HCT116 (cell line): Measurements from ENCODE around the gene ASB9. TPM values are rescaled to one million over a fixed set of nuclear protein-coding genes. Genes with fewer than 3 reads are reported as not detected.
"Not testable (repeated sequence)": the region's sequence is repeated elsewhere in the genome, so short reads cannot be mapped to it uniquely, and the experiment has no call there.

Experiments
- ATAC-seq: fragments of 200-7000 bp; cut with Tn5 transposase; 2 replicates; pipeline ENCODE4 v1.9.1; 2020; ENCODE audit warnings: mild to moderate bottlenecking, moderate library complexity
- BruUV-seq: library from RNA; stranded (reverse); fragments of 400-500 nt; replicated peaks from 2 replicates; lab custom pipeline; 2021; lab: Mats Ljungman, UMichigan
- CTCF ChIA-PET: fragments of 300-600 bp; sonication (Branson Sonifier 250); formaldehyde crosslinking; loops from one replicate; lab custom pipeline; 2021; ENCODE audit warnings: antibody characterized with exemption; lab: Charles Lee
- POLR2A ChIA-PET: fragments of 300-600, 350-600 bp; sonication (Branson Sonifier 250); formaldehyde crosslinking; loops from one replicate; lab custom pipeline; 2021; ENCODE audit warnings: antibody characterized with exemption; lab: Charles Lee
- RAD21 ChIA-PET, 2 experiments: fragments of 300-600 bp; sonication (Branson Sonifier 250); formaldehyde crosslinking; loops; one replicate each; lab custom pipeline; 2023; ENCODE audit warnings: low total read pairs in 2 of 2; ENCODE audit not compliant: uncharacterized antibody in 2 of 2, unreplicated experiment in 2 of 2, low non-redundant PET in 1 of 2; lab: Charles Lee
- DNase-seq: peaks from one replicate; pipeline ENCODE4 v3.0.0-alpha.2; 2010; ENCODE audit warnings: low read depth, low spot score
- H2AFZ ChIP-seq: fragments of 200-600 bp; shearing (Covaris generic), sonication (generic); 2 replicates; pipeline ENCODE4 v1.6.1; 2017; ENCODE audit warnings: low read depth, mixed run types, mixed read lengths, antibody characterized with exemption, low read length; ENCODE audit not compliant: poor library complexity, severe bottlenecking
- H3K27ac ChIP-seq: 2 replicates; pipeline ENCODE4 v1.5.1; 2012; ENCODE audit warnings: low read depth, low read length
- H3K27me3 ChIP-seq: fragments of 200-600 bp; sonication (generic); 2 replicates; pipeline ENCODE4 v1.6.1; 2016; ENCODE audit warnings: mixed run types, low read length, mixed read lengths; ENCODE audit not compliant: insufficient read depth
- H3K36me3 ChIP-seq, 2 experiments: fragments of 200-500 bp in 1 of 2; fragments of 200-600 bp in 1 of 2; sonication (Bioruptor generic) in 1 of 2; sonication (generic) in 1 of 2; 2 replicates each; pipeline versions ENCODE4 v1.5.1 to v1.6.1; 2014 to 2016; ENCODE audit warnings: low read length in 2 of 2, inconsistent platforms in 1 of 2, mixed read lengths in 1 of 2, mixed run types in 1 of 2; ENCODE audit not compliant: insufficient read depth in 2 of 2, control insufficient read depth in 1 of 2
- H3K4me1 ChIP-seq, 2 experiments: fragments of 200-600 bp in 1 of 2; sonication (generic) in 1 of 2; 2 replicates each; pipeline versions ENCODE4 v1.5.1 to v1.6.1; 2012 to 2017; ENCODE audit warnings: low read length in 2 of 2, inconsistent platforms in 1 of 2, mild to moderate bottlenecking in 1 of 2, mixed read lengths in 1 of 2, mixed run types in 1 of 2, moderate library complexity in 1 of 2; ENCODE audit not compliant: insufficient read depth in 2 of 2, control insufficient read depth in 1 of 2
- H3K4me2 ChIP-seq: fragments of 200-600 bp; sonication (generic); 2 replicates; pipeline ENCODE4 v1.6.1; 2017; ENCODE audit warnings: mixed run types, low read length, mixed read lengths
- H3K4me3 ChIP-seq, 2 experiments: fragments of 200-600 bp in 1 of 2; sonication (generic) in 1 of 2; replicated peaks in 1 of 2; 2 replicates each; pipeline ENCODE4 v1.5.1; 2011 to 2016; ENCODE audit warnings: low read length in 2 of 2, control low read depth in 1 of 2, low read depth in 1 of 2, mild to moderate bottlenecking in 1 of 2, mixed read lengths in 1 of 2, mixed run types in 1 of 2
- H3K79me2 ChIP-seq: fragments of 200-600 bp; sonication (generic); 2 replicates; pipeline ENCODE4 v1.6.1; 2017; ENCODE audit warnings: mild to moderate bottlenecking, mixed run types, low read length, moderate library complexity, mixed read lengths; ENCODE audit not compliant: insufficient read depth
- H3K9ac ChIP-seq: fragments of 200-600 bp; sonication (generic); 2 replicates; pipeline ENCODE4 v1.6.1; 2016; ENCODE audit warnings: low read length, mixed read lengths
- H3K9me2 ChIP-seq: fragments of 200-600 bp; sonication (generic), shearing (Covaris generic); 2 replicates; pipeline ENCODE4 v1.6.1; 2017; ENCODE audit warnings: mixed run types, mild to moderate bottlenecking, moderate library complexity; ENCODE audit not compliant: insufficient read depth
- H3K9me3 ChIP-seq, 2 experiments: fragments of 200-500 bp in 1 of 2; fragments of 200-600 bp in 1 of 2; sonication (Bioruptor generic) in 1 of 2; sonication (generic) in 1 of 2; 2 replicates each; pipeline ENCODE4 v1.6.1; 2014 to 2017; ENCODE audit warnings: low read length in 2 of 2, mixed read lengths in 2 of 2, inconsistent platforms in 1 of 2, low read depth in 1 of 2, mild to moderate bottlenecking in 1 of 2, mixed run types in 1 of 2, moderate library complexity in 1 of 2; ENCODE audit not compliant: control insufficient read depth in 1 of 2, insufficient read depth in 1 of 2
- H4K20me1 ChIP-seq: fragments of 200-600 bp; sonication (generic), shearing (Covaris generic); 2 replicates; pipeline ENCODE4 v1.6.1; 2017; ENCODE audit warnings: mixed run types, mild to moderate bottlenecking, moderate library complexity; ENCODE audit not compliant: insufficient read depth
- CBX3 ChIP-seq: IDR thresholded peaks from 2 replicates; pipeline ENCODE4 v1.6.1; 2012; ENCODE audit warnings: low read depth
- ELF1 ChIP-seq: IDR thresholded peaks from 2 replicates; pipeline ENCODE4 v1.6.1; 2012; ENCODE audit warnings: low read depth, borderline replicate concordance
- JUND ChIP-seq: IDR thresholded peaks from 2 replicates; pipeline ENCODE4 v1.6.1; 2012
- POLR2A ChIP-seq: IDR thresholded peaks from 2 replicates; pipeline ENCODE4 v1.7.0; 2011; ENCODE audit warnings: borderline replicate concordance; ENCODE audit not compliant: insufficient read depth, insufficient read length; ENCODE audit errors: extremely low read depth
- POLR2AphosphoS5 ChIP-seq: IDR thresholded peaks from 2 replicates; pipeline ENCODE4 v1.6.1; 2011; ENCODE audit warnings: mild to moderate bottlenecking, low read depth, low read length, moderate library complexity
- REST ChIP-seq: IDR thresholded peaks from 2 replicates; pipeline ENCODE4 v1.6.1; 2012; ENCODE audit warnings: low read depth
- SIN3A ChIP-seq: IDR thresholded peaks from 2 replicates; pipeline ENCODE4 v1.6.1; 2012; ENCODE audit warnings: low read depth
- SP1 ChIP-seq: IDR thresholded peaks from 2 replicates; pipeline ENCODE4 v1.6.1; 2012; ENCODE audit warnings: low read depth
- TCF7L2 ChIP-seq: IDR thresholded peaks from 2 replicates; pipeline ENCODE4 v1.7.0; 2011; ENCODE audit warnings: borderline replicate concordance, inconsistent platforms; ENCODE audit not compliant: insufficient read depth, insufficient read length; ENCODE audit errors: extremely low read depth
- YY1 ChIP-seq: IDR thresholded peaks from 2 replicates; pipeline ENCODE4 v1.6.1; 2011; ENCODE audit warnings: low read length, low read depth, moderate library complexity, mild to moderate bottlenecking; ENCODE audit not compliant: insufficient replicate concordance; ENCODE audit errors: extremely low read depth
- ZFX ChIP-seq: fragments of 450-650 bp; IDR thresholded peaks from 2 replicates; pipeline ENCODE4 v1.6.1; 2017
- ZNF274 ChIP-seq: fragments of 200-500 bp; sonication (Bioruptor generic); IDR thresholded peaks from 2 replicates; pipeline ENCODE4 v1.6.1; 2014; ENCODE audit warnings: mild to moderate bottlenecking, low read depth, low read length, inconsistent platforms
- intact Hi-C: fragments of 100-400 bp; cut with micrococcal nuclease; formaldehyde crosslinking; loops from 2 replicates; pipeline ENCODE4 v1.10.0; 2022
- total RNA-seq: library from RNA; stranded (reverse); gene quantifications from one replicate; pipeline ENCODE4 v1.2.1, GENCODE V29; 2021; ENCODE audit not compliant: unreplicated experiment
- TF ChIP-seq, protein P1 (sequence below): IDR thresholded peaks from 2 replicates; pipeline ENCODE4 v1.6.1; 2012

Gene ASB9
- total RNA-seq, 1 experiment from 2014 or later, result 2.9 TPM

DNA sequence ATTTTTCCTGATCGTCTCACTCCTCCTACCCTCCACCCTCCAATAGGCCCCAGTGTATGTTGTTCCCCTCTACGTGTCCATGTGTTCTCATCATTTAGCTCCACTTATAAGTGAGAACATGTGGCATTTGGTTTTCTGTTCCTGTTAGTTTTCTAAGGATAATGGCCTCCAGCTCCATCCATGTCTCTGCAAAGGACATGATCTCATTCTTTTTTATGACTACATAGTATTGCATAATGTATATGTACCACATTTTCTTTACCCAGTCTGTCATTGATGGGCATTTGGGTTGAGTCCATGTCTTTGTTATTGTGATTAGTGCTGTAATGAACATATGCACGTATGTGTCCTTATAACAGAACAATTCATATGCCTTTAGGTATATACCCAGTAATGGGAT is 36.0 kb upstream of the ASB9 start:
- H3K9ac ChIP-seq, DNase-seq, ATAC-seq, H2AFZ ChIP-seq, H4K20me1 ChIP-seq, H3K79me2 ChIP-seq, CTCF ChIA-PET, POLR2A ChIA-PET, H3K27me3 ChIP-seq, intact Hi-C loops, H3K27ac ChIP-seq, H3K4me1 ChIP-seq, H3K36me3 ChIP-seq, H3K9me3 ChIP-seq, BruUV-seq, H3K4me3 ChIP-seq, H3K9me2 ChIP-seq, H3K4me2 ChIP-seq, RAD21 ChIA-PET: not testable (repeated sequence)

DNA sequence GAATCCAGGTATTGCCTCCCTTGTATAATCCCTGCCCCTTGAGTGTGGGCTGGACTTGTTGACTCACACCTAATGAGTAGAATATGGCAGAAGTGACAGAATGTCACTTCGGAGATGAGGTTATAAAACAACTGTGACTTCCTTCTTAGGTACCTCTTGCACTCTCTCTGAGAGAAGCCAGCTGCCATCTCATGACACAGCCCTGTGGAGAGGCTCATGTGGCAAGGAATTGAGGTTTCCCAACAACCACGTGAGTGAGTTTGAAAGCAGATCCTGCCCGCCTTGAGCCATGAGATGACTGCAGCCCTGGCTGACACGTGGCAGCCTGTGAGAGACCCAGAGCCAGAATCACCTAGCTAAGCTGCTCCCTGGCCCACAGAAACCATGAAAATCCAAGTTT is 32.0 kb upstream of the ASB9 start:
- Histone ChIP-seq H3K27me3 (no peaks in the 10 kb centered on the region), H3K4me3 (no peak overlapping the region), H3K9ac (no peak overlapping the region), H4K20me1 (no peaks in the 10 kb centered on the region), H3K36me3 (no peaks in the 10 kb centered on the region), H3K79me2 (no peaks in the 10 kb centered on the region), H3K4me1 (no peaks in the 10 kb centered on the region), H3K9me3 (no peaks in the 10 kb centered on the region), H3K27ac (no peak overlapping the region), H3K9me2 (no peaks in the 10 kb centered on the region), H2AFZ (no peak overlapping the region), H3K4me2 (no peak overlapping the region)
- no peak for TF ChIP-seq JUND
- no peak for TF ChIP-seq ELF1
- no peak for TF ChIP-seq SP1
- no peak for TF ChIP-seq REST
- TF ChIP-seq CBX3, result no peak
- TF ChIP-seq POLR2A, result no peak
- no peak for TF ChIP-seq SIN3A
- no peak for TF ChIP-seq ZFX
- no peak for TF ChIP-seq ZNF274
- TF ChIP-seq POLR2AphosphoS5, result no peak
- TF ChIP-seq YY1, result no peak
- TF ChIP-seq, protein P1, sequence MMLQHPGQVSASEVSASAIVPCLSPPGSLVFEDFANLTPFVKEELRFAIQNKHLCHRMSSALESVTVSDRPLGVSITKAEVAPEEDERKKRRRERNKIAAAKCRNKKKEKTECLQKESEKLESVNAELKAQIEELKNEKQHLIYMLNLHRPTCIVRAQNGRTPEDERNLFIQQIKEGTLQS, result no peak
- no peak for TF ChIP-seq TCF7L2
- intact Hi-C loops, result loop anchor here (5.0 kb wide), 1 partner anchor 170 kb away; no protein-coding TSS in a partner anchor
- ChIA-PET RAD21 (no interaction called here), POLR2A (no interaction called here), CTCF (no interaction called here)
- no TSS peak for BruUV-seq
- no peak for ATAC-seq
- DNase-seq, result no peak
